HEK293 (cell line): ENCODE measurements around the gene TRAPPC3L.

Experiments used
- CTCF ChIA-PET: fragments of 350-600 bp; formaldehyde crosslinking; extraction: SDS; loops from one replicate; lab custom pipeline; 2021; ENCODE audit warnings: antibody characterized with exemption; lab: Yijun Ruan, JAX
- POLR2A ChIA-PET: fragments of 300-600 bp; formaldehyde crosslinking; extraction: SDS; loops from one replicate; lab custom pipeline; 2020; ENCODE audit warnings: antibody characterized with exemption, inconsistent platforms; lab: Yijun Ruan, JAX
- H3K27ac ChIP-seq: fragments of 200-500 bp; sonication (Bioruptor generic); 2 replicates; pipeline ENCODE4 v1.5.1; 2014; ENCODE audit warnings: low read depth, low read length, control low read depth, inconsistent platforms; ENCODE audit errors: extremely low read depth
- H3K36me3 ChIP-seq, 2 experiments: fragments of 200-500 bp in 1 of 2; sonication (Bioruptor generic) in 1 of 2; 1 replicate in 1 of 2; 2 replicates in 1 of 2; pipeline ENCODE4 v1.5.1; 2014 to 2017; ENCODE audit warnings: inconsistent platforms in 2 of 2, low read length in 2 of 2; ENCODE audit not compliant: control insufficient read depth in 2 of 2, insufficient read depth in 1 of 2
- H3K4me1 ChIP-seq: fragments of 200-500 bp; sonication (Bioruptor generic); 2 replicates; pipeline ENCODE4 v1.5.1; 2014; ENCODE audit warnings: mild to moderate bottlenecking, low read length, inconsistent platforms; ENCODE audit not compliant: control insufficient read depth, insufficient read depth
- H3K4me3 ChIP-seq: 2 replicates; pipeline ENCODE4 v1.5.1; 2011; ENCODE audit warnings: low read depth, mild to moderate bottlenecking, control low read depth, low read length, moderate library complexity
- H3K9me3 ChIP-seq: fragments of 200-500 bp; sonication (Bioruptor generic); 2 replicates; pipeline ENCODE4 v1.5.1; 2014; ENCODE audit warnings: low read depth, low read length, inconsistent platforms; ENCODE audit not compliant: control insufficient read depth, insufficient read depth
- MYNN ChIP-seq: fragments of 450-650 bp; formaldehyde crosslinking; IDR thresholded peaks from 2 replicates; pipeline ENCODE4 v1.5.1; 2016; ENCODE audit warnings: missing biosample characterization, missing genetic modification characterization, borderline replicate concordance
- PRDM2 ChIP-seq: fragments of 450-650 bp; formaldehyde crosslinking; IDR thresholded peaks from 2 replicates; pipeline ENCODE4 v1.5.1; 2016; ENCODE audit warnings: missing biosample characterization, missing genetic modification characterization, borderline replicate concordance
- WT1 ChIP-seq: fragments of 450-650 bp; formaldehyde crosslinking; IDR thresholded peaks from 2 replicates; pipeline ENCODE4 v1.5.1; 2016; ENCODE audit warnings: missing biosample characterization, missing genetic modification characterization
- ZBTB17 ChIP-seq: fragments of 450-650 bp; formaldehyde crosslinking; IDR thresholded peaks from 2 replicates; pipeline ENCODE4 v1.5.1; 2016; ENCODE audit warnings: missing biosample characterization, missing genetic modification characterization
- ZBTB21 ChIP-seq: fragments of 450-650 bp; formaldehyde crosslinking; IDR thresholded peaks from 2 replicates; pipeline ENCODE4 v1.5.1; 2017; ENCODE audit warnings: missing biosample characterization, missing genetic modification characterization
- ZNF202 ChIP-seq: fragments of 450-650 bp; formaldehyde crosslinking; IDR thresholded peaks from 2 replicates; pipeline ENCODE4 v1.5.1; 2016; ENCODE audit warnings: missing biosample characterization, missing genetic modification characterization, borderline replicate concordance
- ZNF223 ChIP-seq: fragments of 450-650 bp; formaldehyde crosslinking; IDR thresholded peaks from 2 replicates; pipeline ENCODE4 v1.5.1; 2016; ENCODE audit warnings: missing biosample characterization, missing genetic modification characterization
- ZNF23 ChIP-seq: fragments of 450-650 bp; formaldehyde crosslinking; IDR thresholded peaks from 2 replicates; pipeline ENCODE4 v1.5.1; 2016; ENCODE audit warnings: missing biosample characterization, missing genetic modification characterization, borderline replicate concordance
- ZNF37A ChIP-seq: fragments of 450-650 bp; IDR thresholded peaks from 2 replicates; pipeline ENCODE4 v1.5.1; 2018; ENCODE audit warnings: missing biosample characterization, missing genetic modification characterization
- ZNF404 ChIP-seq: fragments of 450-650 bp; formaldehyde crosslinking; IDR thresholded peaks from 2 replicates; pipeline ENCODE4 v1.5.1; 2017; ENCODE audit warnings: missing biosample characterization, missing genetic modification characterization
- ZNF514 ChIP-seq: fragments of 450-650 bp; formaldehyde crosslinking; IDR thresholded peaks from 2 replicates; pipeline ENCODE4 v1.5.1; 2016; ENCODE audit warnings: missing biosample characterization, missing genetic modification characterization
- ZNF518A ChIP-seq: fragments of 450-650 bp; formaldehyde crosslinking; conservative IDR thresholded peaks from 2 replicates; pipeline ENCODE4 v1.5.1; 2016; ENCODE audit warnings: low read depth, missing biosample characterization, missing genetic modification characterization
- ZNF560 ChIP-seq: fragments of 450-650 bp; formaldehyde crosslinking; IDR thresholded peaks from 2 replicates; pipeline ENCODE4 v1.5.1; 2017; ENCODE audit warnings: missing biosample characterization, missing genetic modification characterization, borderline replicate concordance
- ZNF610 ChIP-seq: fragments of 450-650 bp; formaldehyde crosslinking; IDR thresholded peaks from 2 replicates; pipeline ENCODE4 v1.5.1; 2016; ENCODE audit warnings: missing biosample characterization, missing genetic modification characterization, borderline replicate concordance
- ZNF629 ChIP-seq: fragments of 450-650 bp; formaldehyde crosslinking; IDR thresholded peaks from 2 replicates; pipeline ENCODE4 v1.5.1; 2017; ENCODE audit warnings: missing biosample characterization, missing genetic modification characterization
- ZNF843 ChIP-seq: fragments of 450-650 bp; formaldehyde crosslinking; IDR thresholded peaks from 2 replicates; pipeline ENCODE4 v1.5.1; 2016; ENCODE audit warnings: missing biosample characterization, missing genetic modification characterization
- ZSCAN30 ChIP-seq: fragments of 450-650 bp; IDR thresholded peaks from 2 replicates; pipeline ENCODE4 v1.5.1; 2018; ENCODE audit warnings: missing biosample characterization, mild to moderate bottlenecking, missing genetic modification characterization, moderate library complexity
- TF ChIP-seq, protein P1 (sequence below): fragments of 450-650 bp; formaldehyde crosslinking; IDR thresholded peaks from 2 replicates; pipeline ENCODE4 v1.5.1; 2017; ENCODE audit warnings: missing biosample characterization, mild to moderate bottlenecking, missing genetic modification characterization, moderate library complexity
- TF ChIP-seq, protein P2 (sequence below): fragments of 450-650 bp; formaldehyde crosslinking; IDR thresholded peaks from 2 replicates; pipeline ENCODE4 v1.5.1; 2016; ENCODE audit warnings: missing biosample characterization, missing genetic modification characterization

TRAPPC3L gene

DNA sequence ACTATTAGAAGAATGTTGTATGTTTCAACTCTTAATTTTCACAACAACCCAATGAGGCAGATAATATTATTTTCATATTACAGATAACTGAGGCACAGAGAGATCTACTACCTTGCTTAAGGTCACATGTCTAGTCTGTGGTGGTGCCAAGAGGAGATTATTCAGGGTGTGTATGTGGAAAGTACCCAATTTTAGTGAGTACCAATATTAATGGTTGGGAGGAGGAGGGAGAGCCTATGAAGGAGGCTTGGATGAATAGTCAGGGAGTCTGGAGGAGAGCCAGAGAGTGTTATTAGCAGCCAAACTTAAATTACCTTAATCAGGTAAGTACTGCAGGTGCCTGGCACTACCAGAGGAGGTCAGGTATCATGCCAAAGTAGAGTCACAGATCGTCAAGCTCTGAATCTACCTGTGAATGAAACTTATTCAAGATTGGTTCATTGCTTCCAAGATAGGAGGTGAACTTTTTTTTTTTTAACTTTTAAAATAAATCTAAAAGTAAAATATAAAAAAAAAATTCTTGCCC, 95.2 kb downstream of the TRAPPC3L start:
- POLR2A ChIA-PET, result interaction anchor here (0.6 to 0.7 kb wide), 2 partner anchors 121 to 147 kb away, joined by 4 to 6 read pairs; partner anchors contain the start of gene RWDD1
- Histone ChIP-seq H3K4me3 (no peak overlapping the region), H3K27ac (no peak overlapping the region), H3K36me3 (no peaks in the 10 kb centered on the region), H3K4me1 (peaks cover 14% of the 10 kb centered on the region), H3K9me3 (no peaks in the 10 kb centered on the region)
- CTCF ChIA-PET, result interaction anchor here (0.5 to 2.1 kb wide), 6 partner anchors 20 to 162 kb away, joined by 3 to 10 read pairs (median 3); partner anchors contain the start of gene CALHM5
- TF ChIP-seq ZNF518A (tag by site-specific recombination) (no peak), ZNF629 (no peak), ZSCAN30 (no peak), ZNF223 (tag by site-specific recombination) (no peak), ZNF202 (tag by site-specific recombination) (no peak), ZNF23 (no peak), ZNF37A (tag by site-specific recombination) (no peak)

- H3K4me1 ChIP-seq, result peaks cover 14% of the 10 kb centered on the region
- no peak overlapping the region for H3K27ac ChIP-seq
- no peaks in the 10 kb centered on the region for H3K9me3 ChIP-seq
- CTCF ChIA-PET, result interaction anchor here (0.9 to 2.1 kb wide), 2 partner anchors 27 to 162 kb away, joined by 3 to 10 read pairs; no protein-coding TSS in a partner anchor
- H3K4me3 ChIP-seq, result no peak overlapping the region
- POLR2A ChIA-PET, result no interaction called here
- no peaks in the 10 kb centered on the region for H3K36me3 ChIP-seq
- TF ChIP-seq ZNF404 (tag by site-specific recombination), result no peak
- TF ChIP-seq, protein P1, sequence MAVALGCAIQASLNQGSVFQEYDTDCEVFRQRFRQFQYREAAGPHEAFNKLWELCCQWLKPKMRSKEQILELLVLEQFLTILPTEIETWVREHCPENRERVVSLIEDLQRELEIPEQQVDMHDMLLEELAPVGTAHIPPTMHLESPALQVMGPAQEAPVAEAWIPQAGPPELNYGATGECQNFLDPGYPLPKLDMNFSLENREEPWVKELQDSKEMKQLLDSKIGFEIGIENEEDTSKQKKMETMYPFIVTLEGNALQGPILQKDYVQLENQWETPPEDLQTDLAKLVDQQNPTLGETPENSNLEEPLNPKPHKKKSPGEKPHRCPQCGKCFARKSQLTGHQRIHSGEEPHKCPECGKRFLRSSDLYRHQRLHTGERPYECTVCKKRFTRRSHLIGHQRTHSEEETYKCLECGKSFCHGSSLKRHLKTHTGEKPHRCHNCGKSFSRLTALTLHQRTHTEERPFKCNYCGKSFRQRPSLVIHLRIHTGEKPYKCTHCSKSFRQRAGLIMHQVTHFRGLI (tag by site-specific recombination), result no peak
- no peak for TF ChIP-seq WT1 (tag by site-specific recombination)
- TF ChIP-seq ZBTB21 (tag by site-specific recombination), result no peak
- no peak for TF ChIP-seq ZBTB17 (tag by site-specific recombination)
- TF ChIP-seq PRDM2 (tag by site-specific recombination), result no peak
- no peak for TF ChIP-seq ZNF514 (tag by site-specific recombination)
- no peak for TF ChIP-seq ZNF560
- TF ChIP-seq, protein P2, sequence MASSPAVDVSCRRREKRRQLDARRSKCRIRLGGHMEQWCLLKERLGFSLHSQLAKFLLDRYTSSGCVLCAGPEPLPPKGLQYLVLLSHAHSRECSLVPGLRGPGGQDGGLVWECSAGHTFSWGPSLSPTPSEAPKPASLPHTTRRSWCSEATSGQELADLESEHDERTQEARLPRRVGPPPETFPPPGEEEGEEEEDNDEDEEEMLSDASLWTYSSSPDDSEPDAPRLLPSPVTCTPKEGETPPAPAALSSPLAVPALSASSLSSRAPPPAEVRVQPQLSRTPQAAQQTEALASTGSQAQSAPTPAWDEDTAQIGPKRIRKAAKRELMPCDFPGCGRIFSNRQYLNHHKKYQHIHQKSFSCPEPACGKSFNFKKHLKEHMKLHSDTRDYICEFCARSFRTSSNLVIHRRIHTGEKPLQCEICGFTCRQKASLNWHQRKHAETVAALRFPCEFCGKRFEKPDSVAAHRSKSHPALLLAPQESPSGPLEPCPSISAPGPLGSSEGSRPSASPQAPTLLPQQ (tag by site-specific recombination), result no peak
- TF ChIP-seq MYNN (tag by site-specific recombination), result no peak
- TF ChIP-seq ZNF610 (tag by site-specific recombination), result no peak
- no peak for TF ChIP-seq ZNF843 (tag by site-specific recombination)
Measured at GRCh38 chr6:116449565-116449964, 95.9 kb downstream of the TRAPPC3L start.
